Umbilical cord (tissue), 2 donors: Measurements from ENCODE around the gene SAMHD1. TPM values are rescaled to one million over a fixed set of nuclear protein-coding genes. Genes with fewer than 3 reads are reported as not detected.
A peak's percentile ranks its signal among the peaks of the same experiment; 100 is the strongest.
"Not testable (repeated sequence)": the region's sequence is repeated elsewhere in the genome, so short reads cannot be mapped to it uniquely, and the experiment has no call there.

Source experiments
- DNase-seq: peaks from one replicate; pipeline ENCODE4 v3.0.0-alpha.2; 2015; ENCODE audit warnings: low spot score
- total RNA-seq: library from RNA; depleted of rRNA; stranded (reverse); fragments of >200 nt; gene quantifications from one replicate; pipeline ENCODE4 v1.2.3, GENCODE V29; 2014; ENCODE audit warnings: low replicate concordance; ENCODE audit not compliant: insufficient read depth

SAMHD1 gene
- total RNA-seq, 1 donor from 2014 or later: 75.8 TPM

DNA sequence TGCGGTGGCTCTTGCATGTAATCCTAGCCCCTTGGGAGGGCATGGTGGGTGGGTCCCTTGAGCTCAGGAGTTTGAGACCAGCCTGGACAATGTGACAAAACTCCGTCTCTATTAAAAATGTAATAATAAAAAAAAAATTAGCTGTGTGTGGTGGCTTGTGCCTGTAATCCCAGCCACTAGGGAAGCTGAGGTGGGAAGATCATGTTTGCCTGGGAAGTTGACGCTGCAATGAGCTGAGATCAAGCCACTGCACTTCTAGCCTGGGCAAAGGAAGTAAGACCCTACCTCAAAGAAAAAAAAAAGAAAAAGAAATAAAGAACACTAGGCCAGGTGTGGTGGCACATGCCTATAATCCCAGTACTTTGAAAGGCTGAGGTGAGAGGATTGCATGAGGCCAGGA is 4.5 kb upstream of the SAMHD1 start:
- no peak for DNase-seq

DNA sequence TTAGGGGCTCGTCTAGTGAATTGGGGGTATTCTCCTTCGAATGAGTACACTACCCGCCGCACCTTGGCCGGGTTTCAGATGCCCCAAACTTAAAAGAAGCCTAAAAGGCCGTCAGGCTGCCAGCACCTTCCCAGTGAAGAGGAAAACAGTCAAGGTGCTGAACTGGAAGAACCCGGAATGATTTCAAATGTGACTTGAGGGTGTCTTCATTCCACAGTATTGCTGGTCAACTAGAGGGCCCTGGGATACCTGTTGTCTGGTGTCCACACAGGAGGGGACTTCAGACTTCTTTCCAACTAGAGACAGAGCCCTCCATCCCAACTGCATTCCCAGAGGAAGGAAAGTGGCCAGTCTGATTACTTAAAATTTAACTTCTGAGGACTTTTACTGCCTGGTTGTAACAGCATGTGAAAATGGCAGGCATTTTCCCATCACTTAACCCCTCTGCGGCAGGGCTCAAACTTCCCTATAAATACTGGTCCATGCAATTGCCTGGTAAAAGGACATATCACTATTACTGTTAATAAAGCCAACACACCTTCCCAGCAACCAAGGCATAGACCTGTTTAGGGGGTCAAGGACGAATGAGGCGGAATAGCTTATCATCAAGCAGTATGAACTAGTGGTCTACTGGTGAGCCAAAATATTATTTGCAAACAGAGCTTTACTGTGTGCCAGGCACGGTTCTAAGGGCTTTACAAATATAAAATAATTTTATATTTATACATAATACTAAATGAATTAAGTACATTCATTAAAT is 651 bp upstream of the SAMHD1 start:
- no peak for DNase-seq

DNA sequence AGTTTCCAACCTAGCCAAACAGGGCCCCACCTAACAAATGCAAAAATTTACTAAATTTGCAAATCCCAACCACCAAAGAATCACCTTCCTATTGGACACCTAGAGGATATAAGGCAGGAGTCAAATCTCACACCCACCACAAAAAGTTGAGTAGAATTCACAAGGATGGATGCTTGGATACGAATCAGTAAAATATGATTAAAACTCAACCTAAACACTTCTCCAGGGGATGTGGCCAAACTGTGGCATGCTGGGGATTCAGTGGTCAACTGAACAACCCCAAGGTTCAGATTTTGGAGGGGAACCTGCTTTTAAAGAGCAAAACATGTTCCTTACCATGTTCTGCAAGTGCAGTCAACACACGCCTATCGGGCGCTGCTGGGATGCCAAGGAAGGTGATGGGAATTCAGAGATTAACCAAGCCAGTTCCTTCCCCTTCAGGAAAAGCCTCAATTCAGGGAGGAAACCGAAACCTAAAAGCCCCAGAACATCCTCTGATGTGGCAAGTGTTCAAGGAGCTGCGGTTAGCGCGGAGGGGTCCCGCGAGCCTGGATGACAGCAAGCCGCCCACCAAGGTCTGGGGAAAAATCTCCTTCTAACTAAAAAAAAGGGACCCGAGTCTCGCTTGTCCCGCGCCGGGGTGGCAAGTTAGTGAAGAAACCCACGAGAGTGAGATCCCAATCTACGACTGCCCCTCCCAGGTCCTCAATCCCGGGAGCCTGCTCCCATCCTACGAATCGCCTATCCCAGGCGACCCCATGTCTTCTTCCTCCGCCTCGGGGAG is 902 bp downstream of the SAMHD1 start:
- peak; percentile 5 for DNase-seq

DNA sequence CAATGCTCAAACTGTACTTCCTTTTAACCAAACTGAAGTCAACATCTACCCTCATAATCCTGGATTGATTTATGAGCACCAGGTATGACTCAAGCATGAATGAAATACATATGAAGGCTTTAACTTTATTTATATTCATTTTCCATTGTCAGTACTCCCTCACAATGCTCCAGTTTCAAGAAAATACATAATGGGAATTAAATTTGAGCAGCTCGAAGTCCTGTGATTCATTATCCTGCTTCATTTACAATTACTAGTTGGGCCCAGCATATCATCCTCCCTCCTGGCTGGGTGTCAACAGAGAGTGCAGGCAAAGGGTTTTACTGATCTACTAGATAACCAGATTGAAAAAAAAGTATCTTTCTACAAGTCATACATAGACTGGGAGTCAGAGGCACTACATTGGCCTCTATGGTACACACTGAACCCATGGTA is 10.1 kb downstream of the SAMHD1 start:
- DNase-seq: no peak

DNA sequence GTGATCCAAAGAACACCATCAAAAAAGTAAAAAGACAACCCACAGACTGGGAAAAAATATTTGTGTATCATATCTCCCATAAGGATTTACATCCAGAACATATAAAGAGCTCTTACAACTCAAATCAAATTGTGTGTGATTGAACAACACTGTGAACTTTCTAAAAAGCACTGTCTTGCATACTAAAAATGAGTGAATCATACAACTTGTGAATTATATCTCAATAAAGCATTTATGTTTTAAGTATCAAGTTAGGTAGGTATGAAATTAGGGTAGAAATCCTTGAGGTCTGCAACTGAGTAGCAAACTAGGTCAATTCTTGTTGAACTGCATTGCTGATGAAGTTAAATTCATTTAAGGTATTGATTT is 14.1 kb downstream of the SAMHD1 start:
- DNase-seq: no peak

DNA sequence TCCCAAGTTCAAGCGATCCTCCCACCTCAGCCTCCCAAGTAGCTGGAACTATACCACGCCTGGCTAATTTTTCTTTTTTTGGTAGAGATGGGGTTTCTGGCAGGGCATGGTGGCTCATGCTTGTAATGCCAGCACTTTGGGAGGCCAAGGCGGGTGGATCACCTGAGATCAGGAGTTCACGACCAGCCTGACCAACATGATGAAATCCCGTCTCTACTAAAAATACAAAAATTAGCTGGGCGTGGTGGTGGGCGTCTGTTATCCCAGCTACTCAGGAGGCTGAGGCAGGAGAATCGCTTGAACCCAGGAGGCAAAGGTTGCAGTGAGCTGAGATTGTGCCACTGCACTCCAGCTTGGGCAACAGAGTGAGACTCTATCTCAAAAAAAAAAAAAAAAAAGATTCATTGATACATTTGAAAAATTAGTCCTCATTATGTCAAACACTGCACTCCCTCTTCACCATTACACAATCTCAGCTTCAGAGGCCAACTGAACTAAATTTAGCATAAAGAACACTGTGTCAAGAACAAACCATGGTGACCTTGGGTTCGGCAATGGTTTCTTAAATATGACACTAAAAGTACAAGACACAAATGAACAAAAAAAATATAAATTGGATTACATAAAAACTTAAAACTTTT is 14.6 kb downstream of the SAMHD1 start:
- DNase-seq: not testable (repeated sequence)

DNA sequence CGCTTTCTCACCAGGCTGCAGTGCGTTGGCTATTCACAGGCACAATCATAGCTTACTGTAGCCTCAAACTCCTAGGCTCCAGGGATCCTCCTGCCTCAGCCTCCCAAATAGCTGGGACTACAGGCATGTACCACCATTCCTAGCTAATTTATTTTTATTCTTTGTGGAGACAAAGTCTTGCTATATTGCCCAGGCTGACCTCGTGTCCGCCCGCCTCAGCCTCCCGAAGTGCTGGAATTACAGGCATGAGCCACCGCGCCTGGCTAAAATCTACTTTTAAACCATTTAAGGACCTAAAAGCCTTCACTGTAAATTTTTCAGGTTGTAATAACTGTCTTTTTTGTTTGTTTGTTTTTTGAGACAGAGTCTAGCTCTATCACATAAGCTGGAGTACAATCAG is 15.2 kb downstream of the SAMHD1 start:
- no peak for DNase-seq

DNA sequence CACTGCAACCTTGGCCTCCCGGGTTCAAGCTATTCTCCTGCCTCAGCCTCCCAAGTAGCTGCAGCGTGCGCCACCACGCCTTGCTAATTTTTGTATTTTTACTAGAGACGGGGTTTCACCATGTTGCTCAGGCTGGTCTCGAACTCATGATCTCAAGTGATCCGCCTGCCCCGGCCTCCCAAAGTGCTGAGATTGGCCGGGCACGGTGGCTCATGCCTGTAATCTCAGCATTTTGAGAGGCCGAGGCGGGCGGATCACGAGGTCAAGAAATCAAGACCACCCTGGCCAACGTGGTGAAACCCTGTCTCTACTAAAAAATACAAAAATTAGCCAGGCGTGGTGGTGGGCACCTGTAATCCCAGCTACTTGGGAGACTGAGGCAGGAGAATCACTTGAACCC is 17.9 kb downstream of the SAMHD1 start:
- DNase-seq: not testable (repeated sequence)

DNA sequence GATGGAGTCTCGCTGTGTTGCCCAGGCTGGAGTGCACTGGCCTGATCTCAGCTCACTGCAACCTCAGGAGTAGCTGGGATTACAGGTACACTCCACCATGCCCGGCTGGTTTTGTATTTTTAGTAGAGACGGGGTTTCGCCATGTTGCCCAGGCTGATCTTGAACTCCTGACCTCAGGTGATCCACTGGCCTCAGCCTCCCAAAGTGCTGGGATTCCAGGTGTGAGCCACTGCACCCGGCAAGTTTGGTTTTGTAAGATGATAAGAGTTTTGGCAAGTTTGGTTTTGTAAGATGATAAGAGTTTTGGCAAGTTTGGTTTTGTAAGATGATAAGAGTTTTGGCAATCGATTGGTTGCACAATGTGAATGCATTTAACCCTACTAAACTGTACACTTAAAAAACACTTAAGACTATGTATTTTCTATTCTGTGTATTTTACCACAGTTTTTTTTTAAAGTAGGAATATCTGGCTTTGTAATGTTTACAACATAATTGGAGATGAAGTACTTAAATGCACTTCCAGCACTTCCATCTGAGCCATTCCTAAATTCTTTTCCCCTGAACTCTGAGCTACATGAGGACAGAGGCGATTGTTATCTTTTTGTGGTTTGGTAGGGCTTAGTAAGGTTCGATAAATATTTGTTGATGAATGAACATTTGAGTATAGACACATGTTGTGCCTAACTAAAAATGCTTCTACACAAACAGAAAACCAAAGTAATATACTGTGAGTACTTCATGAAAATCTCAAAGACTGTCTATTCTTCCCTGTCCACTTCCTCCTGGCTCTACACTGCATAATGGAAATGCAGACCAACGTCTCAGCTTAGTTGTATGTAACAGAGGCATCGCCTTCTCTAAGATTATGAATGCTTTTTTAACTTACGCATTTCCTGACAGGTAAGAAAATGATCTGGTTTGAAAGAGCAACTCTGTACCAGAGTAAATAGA is 18.8 kb downstream of the SAMHD1 start:
- no peak for DNase-seq

DNA sequence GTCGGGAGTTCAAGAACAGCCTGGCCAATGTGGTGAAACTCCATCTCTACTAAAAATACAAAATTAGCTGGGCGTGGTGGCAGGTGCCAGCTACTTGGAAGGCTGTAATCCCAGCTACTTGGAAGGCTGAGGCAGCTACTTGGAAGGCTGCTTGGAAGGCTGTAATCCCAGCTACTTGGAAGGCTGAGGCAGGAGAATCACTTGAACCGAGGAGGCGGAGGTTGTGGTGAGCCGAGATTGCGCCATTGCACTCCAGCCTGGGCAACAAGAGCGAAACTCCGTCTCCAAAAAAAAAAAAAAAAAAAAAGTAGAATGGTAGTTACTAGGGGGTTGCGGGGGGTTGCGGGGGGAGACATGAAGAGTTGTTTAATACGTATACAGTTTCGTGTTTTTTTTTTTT is 19.4 kb downstream of the SAMHD1 start:
- DNase-seq: not testable (repeated sequence)

DNA sequence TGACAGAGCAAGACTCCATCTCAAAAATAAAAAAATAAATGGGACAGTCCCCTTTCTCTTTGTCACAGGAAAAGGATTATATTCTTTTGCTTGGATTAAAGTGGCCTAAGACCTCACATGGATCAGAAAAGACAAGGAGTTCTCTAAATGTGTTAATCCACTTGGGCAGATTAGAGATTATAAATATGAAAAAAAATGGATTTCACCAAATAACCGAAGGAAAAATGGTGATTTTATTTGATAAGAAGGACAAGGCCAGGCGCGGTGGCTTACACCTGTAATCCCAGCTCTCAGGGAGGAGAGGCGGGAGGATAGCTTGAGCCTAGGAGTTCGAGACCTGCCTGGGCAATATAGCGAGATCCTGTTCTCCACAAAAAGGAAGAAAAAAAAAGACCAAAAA is 21.8 kb downstream of the SAMHD1 start:
- no peak for DNase-seq

DNA sequence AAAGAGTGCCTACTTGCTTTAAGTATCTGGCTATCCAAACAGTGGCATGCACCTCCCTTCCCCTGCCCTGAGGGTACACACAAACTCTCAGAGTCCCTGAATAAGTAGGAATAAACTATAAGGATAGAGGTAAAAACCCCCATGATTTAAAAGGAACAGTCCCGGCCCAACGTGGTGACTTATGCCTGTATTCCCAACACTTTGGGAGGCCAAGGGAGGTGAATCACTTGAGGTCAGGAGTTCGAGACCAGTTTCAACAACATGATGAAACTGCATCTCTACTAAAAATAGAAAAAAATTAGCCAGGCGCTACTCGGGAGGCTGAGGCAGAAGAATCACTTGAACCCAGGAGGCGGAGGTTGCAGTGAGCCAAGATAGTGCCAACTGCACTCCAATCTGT is 22.2 kb downstream of the SAMHD1 start:
- no peak for DNase-seq

DNA sequence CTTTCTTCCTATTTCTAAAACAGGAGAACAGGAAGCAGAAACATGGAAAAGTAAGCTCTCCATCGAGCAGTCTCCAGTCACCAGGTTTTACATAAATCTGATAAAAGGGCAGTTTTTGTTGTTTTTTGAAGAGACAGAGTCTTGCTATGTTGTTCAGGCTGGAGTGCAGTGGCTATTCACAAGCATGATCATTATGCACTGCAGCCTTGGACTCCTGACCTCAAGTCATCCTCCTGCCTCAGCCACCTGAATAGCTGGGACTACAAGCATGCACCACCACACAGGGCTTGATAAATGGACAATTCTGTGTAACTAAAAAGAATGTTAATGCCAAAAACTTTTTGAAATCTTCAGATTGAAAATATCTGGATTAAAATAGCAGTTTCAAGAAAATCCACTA is 23.8 kb downstream of the SAMHD1 start:
- no peak for DNase-seq

DNA sequence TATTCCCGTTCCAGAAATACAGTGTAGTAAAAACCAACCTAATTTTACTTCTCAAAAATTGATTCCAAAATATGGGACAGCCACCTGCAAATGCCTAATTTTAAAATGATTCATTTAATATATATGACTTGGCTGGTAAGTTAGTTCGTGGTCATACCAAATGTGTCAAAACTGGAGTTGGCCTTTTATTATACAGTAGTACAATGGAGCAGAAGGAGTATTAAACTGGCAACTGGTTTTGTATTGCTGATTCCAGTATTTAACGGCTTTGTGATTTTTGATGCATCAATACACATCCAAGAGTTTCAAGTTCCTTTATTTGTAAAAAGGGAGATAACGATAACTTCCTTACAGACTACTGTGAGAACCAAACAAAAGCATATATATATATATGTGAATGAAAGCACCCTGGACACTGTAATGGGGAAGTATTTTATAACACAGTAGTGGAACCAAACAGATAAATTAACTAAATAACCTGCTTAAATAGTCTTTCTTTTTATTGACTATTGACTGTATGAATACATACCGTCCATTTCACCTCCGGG is 24.8 kb downstream of the SAMHD1 start:
- no peak for DNase-seq

DNA sequence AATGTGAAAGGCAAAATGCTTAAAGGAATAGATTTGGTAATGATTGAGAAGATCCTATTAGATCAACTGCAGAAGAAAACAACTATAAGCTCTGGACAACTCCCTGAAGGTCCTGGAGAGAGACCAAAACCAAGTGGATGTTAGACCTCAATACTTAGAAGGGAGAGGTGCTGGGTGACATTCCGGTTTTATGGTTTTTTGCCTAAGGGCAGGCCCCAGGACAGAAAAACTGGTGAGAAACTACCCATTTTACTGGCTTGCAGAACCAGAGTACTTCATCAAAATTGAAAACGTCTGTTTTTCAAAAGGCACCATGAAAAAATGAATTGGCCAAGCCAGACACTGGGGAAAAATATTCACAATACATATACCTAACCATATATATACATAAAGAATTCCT is 26.3 kb downstream of the SAMHD1 start:
- DNase-seq: no peak

DNA sequence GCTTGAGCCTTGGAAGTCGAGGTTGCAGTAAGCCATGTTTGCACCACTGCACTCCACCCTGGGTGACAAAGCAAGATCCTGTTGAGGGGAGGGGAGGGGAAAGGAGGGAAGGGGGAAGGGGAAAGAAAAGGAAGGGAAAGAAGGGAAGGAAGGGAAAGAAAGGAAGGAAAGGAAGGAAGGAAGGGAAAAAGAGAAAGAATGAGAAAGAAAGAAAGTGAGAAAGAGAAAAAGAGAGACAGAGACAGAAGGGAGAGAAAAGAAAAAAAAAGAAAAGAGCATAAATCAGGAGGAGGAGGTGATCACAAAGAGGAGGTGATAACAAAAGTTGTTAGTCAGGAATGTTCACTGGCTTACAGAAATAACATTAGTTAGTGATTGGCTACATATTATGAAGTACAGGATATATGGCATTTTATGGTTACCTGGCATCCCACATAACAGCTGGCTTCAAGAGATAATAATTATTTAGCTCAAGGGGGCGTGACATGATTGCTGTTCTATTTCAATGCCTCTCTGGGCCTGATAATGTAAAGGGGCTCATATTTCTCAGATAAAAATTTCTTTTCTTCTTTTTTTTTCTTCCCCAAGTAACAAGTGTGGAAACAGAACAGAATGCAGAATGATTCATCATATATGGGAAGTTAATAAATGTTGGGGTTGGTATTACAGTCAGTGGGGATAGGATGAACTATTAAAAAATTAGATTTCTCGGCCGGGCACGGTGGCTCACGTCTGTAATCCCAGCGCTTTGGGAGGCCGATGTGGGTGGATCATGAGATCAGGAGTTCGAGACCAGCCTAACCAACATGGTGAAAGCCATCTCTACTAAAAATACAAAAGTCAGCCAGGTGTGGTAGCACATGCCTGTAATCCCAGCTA is 27.1 kb downstream of the SAMHD1 start:
- DNase-seq: no peak

DNA sequence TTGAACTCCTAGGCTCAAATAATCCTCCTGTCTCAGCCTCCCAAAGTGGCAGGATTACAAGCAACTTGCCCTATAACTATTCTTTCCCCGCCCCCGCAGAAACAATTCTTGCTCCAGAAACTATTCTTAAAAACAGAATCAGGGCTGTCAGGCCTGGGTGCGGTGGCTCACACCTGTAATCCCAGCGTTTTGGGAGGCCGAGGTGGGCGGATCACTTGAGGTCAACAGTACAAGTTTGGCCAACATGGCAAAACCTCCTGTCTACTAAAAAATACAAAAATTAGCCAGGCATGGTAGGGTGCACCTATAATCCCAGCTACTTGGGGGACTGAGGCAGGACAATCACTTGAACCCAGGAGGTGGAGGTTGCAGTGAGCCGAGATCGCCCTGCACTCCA is 31.2 kb downstream of the SAMHD1 start:
- DNase-seq: no peak

DNA sequence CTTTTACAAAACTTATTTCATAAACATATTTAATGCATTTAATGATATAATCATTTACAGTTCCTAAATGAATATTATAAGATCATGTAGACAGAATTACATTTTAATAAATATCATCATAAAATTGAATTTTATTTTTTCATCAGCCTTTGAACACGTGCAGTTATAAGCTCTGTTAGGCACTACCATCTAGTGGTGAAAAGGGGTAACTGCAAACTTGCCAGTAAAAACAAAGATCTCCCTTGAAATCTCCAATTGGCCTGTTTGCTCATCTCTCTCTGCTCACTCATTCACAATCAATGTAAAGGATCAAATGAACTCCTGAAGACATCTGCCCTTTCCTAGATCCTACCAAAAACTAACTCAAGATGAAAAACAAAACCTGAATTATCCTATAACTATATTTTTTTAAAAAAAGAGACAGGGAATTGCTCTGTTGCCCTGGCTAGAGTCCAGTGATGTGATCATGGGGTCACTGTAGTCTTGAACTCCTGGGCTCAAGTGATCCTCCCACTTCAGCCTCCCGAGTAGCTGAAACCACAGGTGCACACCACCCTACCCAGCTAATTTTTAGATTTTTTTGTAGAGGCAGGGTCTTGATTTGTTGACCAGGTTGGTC is 31.7 kb downstream of the SAMHD1 start:
- peak; percentile 68 for DNase-seq

DNA sequence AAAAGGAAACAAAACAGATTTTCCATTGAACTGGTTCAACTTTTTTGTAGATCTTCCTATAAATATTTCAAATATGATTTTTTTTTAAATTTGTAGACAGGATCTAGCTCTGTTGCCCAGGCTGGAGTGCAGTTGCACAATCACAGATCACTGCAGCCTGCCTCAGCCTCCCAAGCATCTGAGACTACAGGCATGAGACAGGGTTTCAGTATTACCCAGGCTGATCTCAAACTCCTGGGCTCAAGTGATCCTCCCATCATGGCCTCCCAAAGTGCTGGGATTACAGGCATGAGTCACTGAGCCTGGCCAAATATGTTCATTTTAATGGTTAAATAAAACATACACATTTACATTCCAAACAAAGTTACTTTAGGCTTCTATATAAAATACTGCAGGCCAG is 33.6 kb downstream of the SAMHD1 start:
- no peak for DNase-seq

DNA sequence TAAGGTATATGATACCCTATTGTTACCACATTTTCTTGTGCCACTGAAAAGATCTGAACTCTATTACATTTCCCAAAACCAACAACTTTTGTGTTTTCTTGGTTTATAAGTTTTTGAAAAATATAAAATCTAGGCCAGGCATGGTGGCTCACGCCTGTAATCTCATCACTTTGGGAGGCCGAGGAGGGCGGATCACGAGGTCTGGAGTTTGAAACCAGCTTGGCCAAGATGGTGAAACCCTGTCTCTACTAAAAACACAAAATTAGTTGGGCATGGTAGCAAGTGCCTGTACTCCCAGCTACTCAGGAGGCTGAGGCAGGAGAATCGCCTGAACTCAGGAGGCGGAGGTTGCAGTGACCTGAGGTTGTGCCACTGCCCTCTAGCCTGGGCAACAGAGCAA is 34.3 kb downstream of the SAMHD1 start:
- no peak for DNase-seq
